DND-41 (cell line): ENCODE data around the gene MPP2.

ENCODE experiments used
- ATAC-seq: fragments of 200-7000 bp; cut with Tn5 transposase; 3 replicates; pipeline ENCODE4 v1.9.1; 2021; ENCODE audit warnings: low read depth; ENCODE audit not compliant: insufficient read depth
- DNase-seq: peaks from one replicate; pipeline ENCODE4 v3.0.0-alpha.2; 2020
- H2AFZ ChIP-seq: 2 replicates; pipeline ENCODE4 v1.6.0; 2012; ENCODE audit warnings: low read depth, low read length
- H3K27ac ChIP-seq: 2 replicates; pipeline ENCODE4 v1.5.1; 2012; ENCODE audit warnings: low read length, inconsistent platforms
- H3K27me3 ChIP-seq: fragments of 200-600 bp; sonication (generic); 2 replicates; pipeline ENCODE4 v1.6.0; 2012; ENCODE audit warnings: low read length, mild to moderate bottlenecking, inconsistent platforms; ENCODE audit not compliant: insufficient read depth, poor library complexity
- H3K36me3 ChIP-seq: 2 replicates; pipeline ENCODE4 v1.5.1; 2012; ENCODE audit warnings: low read length, inconsistent platforms; ENCODE audit not compliant: insufficient read depth
- H3K4me1 ChIP-seq: 2 replicates; pipeline ENCODE4 v1.5.1; 2012; ENCODE audit warnings: mild to moderate bottlenecking, low read length; ENCODE audit not compliant: insufficient read depth
- H3K4me2 ChIP-seq: 2 replicates; pipeline ENCODE4 v1.6.0; 2012; ENCODE audit warnings: mild to moderate bottlenecking, moderate library complexity, low read length, inconsistent platforms; ENCODE audit not compliant: insufficient read depth
- H3K4me3 ChIP-seq, 2 experiments: fragments of 200-600 bp in 1 of 2; shearing (Covaris generic) in 1 of 2; 2 replicates each; pipeline ENCODE4 v1.5.1; 2012 to 2016; ENCODE audit warnings: inconsistent platforms in 2 of 2, low read length in 2 of 2, mild to moderate bottlenecking in 2 of 2, low read depth in 1 of 2, moderate library complexity in 1 of 2
- H3K79me2 ChIP-seq: 2 replicates; pipeline ENCODE4 v1.6.0; 2012; ENCODE audit warnings: low read length, inconsistent platforms; ENCODE audit not compliant: insufficient read depth
- H3K9ac ChIP-seq: 2 replicates; pipeline ENCODE4 v1.6.0; 2012; ENCODE audit warnings: low read depth, mild to moderate bottlenecking, inconsistent platforms, low read length, moderate library complexity
- H3K9me3 ChIP-seq: 2 replicates; pipeline ENCODE4 v1.5.1; 2012; ENCODE audit warnings: low read length, moderate library complexity, mild to moderate bottlenecking, inconsistent platforms; ENCODE audit not compliant: insufficient read depth, severe bottlenecking
- H4K20me1 ChIP-seq: 2 replicates; pipeline ENCODE4 v1.6.0; 2012; ENCODE audit warnings: low read length; ENCODE audit not compliant: insufficient read depth
- CTCF ChIP-seq: IDR thresholded peaks from 2 replicates; pipeline ENCODE4 v1.5.1; 2012; ENCODE audit warnings: borderline replicate concordance, low read length, moderate library complexity, mild to moderate bottlenecking; ENCODE audit not compliant: poor library complexity, severe bottlenecking; ENCODE audit errors: extremely low read depth
- EZH2 ChIP-seq: IDR thresholded peaks from 3 replicates; pipeline ENCODE4 v1.6.1; 2012; ENCODE audit warnings: borderline replicate concordance, low read depth, mild to moderate bottlenecking, moderate library complexity, low read length, inconsistent platforms; ENCODE audit not compliant: severe bottlenecking

The MPP2 gene

DNA sequence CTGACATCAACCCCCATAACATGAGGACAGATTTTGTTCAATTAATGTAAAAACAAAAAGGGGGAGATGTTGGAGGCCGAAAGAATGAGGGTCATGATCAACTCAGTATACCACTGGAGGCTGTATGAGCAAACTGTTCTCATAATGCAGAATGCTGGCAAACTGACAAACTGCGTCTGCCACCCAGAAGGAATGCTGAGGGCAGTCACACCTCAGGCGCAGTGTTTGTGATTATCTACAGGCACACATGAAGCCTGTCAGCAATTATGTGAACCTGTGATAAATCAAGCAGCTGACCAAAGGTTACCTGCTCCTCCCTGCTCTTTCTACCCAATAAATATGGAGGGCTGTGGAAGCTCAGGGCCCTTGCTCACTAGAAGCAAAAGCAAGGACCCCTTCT lies 33.0 kb downstream of the MPP2 start:
- Histone ChIP-seq H3K27ac (no peak overlapping the region), H3K9ac (no peak overlapping the region), H3K27me3 (peaks cover 6% of the 10 kb centered on the region), H3K9me3 (no peaks in the 10 kb centered on the region), H3K36me3 (no peaks in the 10 kb centered on the region), H3K79me2 (no peaks in the 10 kb centered on the region), H2AFZ (no peak overlapping the region), H3K4me2 (no peak overlapping the region), H3K4me3 (no peak overlapping the region), H4K20me1 (no peaks in the 10 kb centered on the region; the same call in 1 of the 2 replicates), H3K4me1 (no peaks in the 10 kb centered on the region)
- TF ChIP-seq EZH2 = no peak
- TF ChIP-seq CTCF = no peak
- DNase-seq (no peak), ATAC-seq (no peak)

GRCh38 chr17:43873815-43874214 lies 33.5 kb downstream of the MPP2 start:
- H3K36me3 ChIP-seq = no peaks in the 10 kb centered on the region
- no peak overlapping the region for H2AFZ ChIP-seq
- H3K4me1 ChIP-seq = no peaks in the 10 kb centered on the region
- TF ChIP-seq CTCF = no peak
- TF ChIP-seq EZH2 = no peak
- H3K79me2 ChIP-seq = no peaks in the 10 kb centered on the region
- DNase-seq (no peak), ATAC-seq (no peak)
- H3K27me3 ChIP-seq = peaks cover 6% of the 10 kb centered on the region
- H4K20me1 ChIP-seq = no peaks in the 10 kb centered on the region; the same call in 1 of the 2 replicates
- no peak overlapping the region for H3K4me2 ChIP-seq
- no peak overlapping the region for H3K27ac ChIP-seq
- H3K4me3 ChIP-seq = no peak overlapping the region
- no peak overlapping the region for H3K9ac ChIP-seq
- no peaks in the 10 kb centered on the region for H3K9me3 ChIP-seq

- Histone ChIP-seq H3K27ac (no peak overlapping the region), H3K36me3 (no peaks in the 10 kb centered on the region), H3K9ac (no peak overlapping the region), H3K9me3 (no peaks in the 10 kb centered on the region), H3K4me1 (no peaks in the 10 kb centered on the region), H3K79me2 (no peaks in the 10 kb centered on the region), H3K4me2 (no peak overlapping the region), H3K4me3 (no peak overlapping the region), H4K20me1 (no peaks in the 10 kb centered on the region; the same call in 1 of the 2 replicates), H3K27me3 (peaks cover 6% of the 10 kb centered on the region), H2AFZ (no peak overlapping the region)
- no peak for DNase-seq
- no peak for TF ChIP-seq CTCF
- TF ChIP-seq EZH2 = no peak
- ATAC-seq = no peak
Observed at GRCh38 chr17:43873091-43873490, 34.2 kb downstream of the MPP2 start.
